A204.1 (cell line): Measurements from ENCODE around the gene APOB.

Experiments used
- FAIRE-seq: peaks from 2 replicates; lab custom pipeline; 2012; peaks lifted over from hg19 to GRCh38; lab: Jason Lieb, UNC

Gene APOB

GRCh38 chr2:20977520-20978180, 66.2 kb downstream of the APOB start:
- no peak for FAIRE-seq

DNA sequence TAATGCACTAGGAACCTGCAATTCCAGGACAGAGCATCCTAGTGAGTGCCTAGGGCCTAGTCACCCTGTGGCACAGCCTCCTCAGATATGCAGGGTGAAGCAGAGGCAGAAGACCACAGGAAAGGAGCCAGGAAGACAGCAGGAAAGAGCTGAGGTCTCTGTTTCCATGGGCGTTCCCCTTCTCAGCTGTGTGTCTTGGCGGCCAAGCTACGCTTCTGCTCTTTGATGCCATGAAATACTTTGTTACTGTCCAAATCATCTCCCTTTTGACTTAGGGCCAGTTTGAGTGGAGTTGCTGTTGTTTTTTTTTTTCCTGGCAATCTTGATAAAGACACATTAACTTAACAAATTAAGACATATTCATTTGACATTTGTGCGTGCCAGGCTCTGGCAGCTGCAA, 67.3 kb downstream of the APOB start:
- no peak for FAIRE-seq

DNA sequence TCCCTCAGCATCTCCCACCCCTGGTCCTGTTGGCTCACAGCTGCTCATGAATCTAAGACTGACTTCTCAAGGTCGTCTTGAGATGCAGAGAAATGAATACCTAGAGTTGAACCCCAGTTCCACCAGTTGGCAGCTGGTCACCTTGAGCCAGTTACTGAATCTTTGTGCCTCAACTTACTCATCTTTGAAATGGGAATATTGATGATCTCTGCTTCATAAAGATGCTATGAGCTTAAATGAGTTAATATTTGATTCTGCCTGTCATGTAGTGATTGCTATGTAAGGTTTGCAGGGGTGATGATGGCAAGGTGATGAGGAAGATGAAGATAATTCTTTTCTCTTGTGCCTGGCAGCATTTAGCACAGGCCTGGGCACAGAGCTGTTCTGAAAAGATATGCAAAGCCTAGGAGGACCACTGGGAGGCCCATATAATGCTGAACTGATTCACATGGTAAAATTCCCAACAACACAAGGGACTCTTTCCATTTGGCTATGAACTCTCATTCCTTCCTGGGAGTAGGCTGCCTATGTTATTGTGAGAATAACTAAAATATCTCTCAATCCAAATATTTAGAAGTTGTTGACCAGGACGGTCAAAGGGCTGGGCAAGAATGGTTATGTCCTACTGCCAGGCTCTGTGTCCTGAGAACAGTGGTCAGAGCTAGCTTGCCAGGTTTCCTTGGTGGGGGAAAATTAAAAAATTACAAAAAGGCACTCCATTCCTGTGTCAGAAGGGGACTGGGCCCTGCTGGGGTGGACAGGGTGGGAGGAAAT, 70.9 kb downstream of the APOB start:
- no peak for FAIRE-seq

DNA sequence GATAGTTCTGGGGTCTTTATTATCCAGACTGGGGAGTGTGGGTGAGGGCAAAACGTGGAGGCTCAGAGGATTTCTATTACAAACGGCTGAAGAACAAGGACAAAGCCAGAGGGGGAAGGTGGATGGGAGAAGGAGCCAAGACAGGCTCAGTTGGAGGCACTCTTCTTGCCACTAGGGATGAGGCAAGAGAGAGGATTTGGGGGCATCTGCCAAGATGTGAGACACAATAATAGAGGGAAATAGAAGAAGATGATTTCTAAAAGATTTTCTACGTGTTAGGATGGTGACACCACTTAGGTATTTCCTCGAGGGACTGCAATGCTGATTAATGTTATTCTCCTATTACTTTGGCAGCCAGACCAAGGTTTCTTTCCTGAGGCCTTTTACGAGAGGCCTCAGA, 71.8 kb downstream of the APOB start:
- no peak for FAIRE-seq

DNA sequence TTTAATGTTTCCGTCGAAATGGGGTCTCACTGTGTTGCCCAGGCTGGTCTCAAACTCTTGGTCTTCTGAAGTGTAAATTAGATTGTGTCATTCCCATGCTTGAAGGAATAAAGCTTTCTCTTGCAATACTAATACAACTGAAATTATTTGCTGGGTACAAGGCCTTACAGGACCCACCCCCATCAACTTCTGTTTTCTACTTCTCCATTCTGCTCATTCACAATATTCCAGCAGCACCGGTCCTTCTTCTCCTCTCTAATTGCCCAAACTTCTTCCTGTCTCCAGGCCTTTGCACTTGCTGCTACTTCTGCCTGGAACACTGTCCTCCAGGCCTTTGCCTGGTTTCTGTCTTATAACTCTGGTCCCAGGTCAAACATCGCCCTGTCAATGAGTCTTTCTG, 73.8 kb downstream of the APOB start:
- FAIRE-seq: no peak

GRCh38 chr2:20966061-20966595, 77.7 kb downstream of the APOB start:
- no peak for FAIRE-seq

- FAIRE-seq: no peak
These were observed 78.7 kb downstream of the APOB start for GRCh38 chr2:20965221-20965620.

GRCh38 chr2:20963867-20964266, 80.0 kb downstream of the APOB start:
- no peak for FAIRE-seq

DNA sequence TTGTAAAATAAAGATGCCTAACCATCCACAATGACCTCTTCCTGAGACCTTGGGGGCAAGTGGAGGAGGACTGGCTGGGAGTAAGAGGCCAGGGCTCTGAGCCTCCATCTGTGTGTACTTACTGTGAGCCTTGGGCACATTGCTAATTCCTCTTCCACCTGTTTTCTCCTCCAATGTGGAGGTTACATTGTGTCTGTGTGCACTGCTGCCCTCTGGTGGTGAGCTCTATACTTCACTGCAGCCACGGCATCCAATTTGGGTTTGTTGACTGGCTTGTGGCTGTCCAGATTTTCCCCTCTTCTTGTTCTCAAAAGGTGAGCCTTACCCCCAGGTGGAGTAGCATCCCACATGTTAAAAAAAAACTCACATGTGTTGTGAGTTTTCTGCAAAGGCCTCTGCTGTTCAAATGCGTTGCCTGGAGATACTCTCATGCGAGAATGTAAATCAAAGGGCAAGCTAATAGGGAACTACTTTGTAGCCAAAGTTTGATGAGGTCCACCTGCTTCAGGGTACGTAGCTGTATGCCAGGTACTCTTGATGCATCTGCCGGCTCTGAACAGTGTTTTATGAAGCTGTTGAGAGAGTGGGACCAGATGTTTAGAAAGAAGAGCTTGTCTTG, 80.8 kb downstream of the APOB start:
- FAIRE-seq: no peak

GRCh38 chr2:20961858-20962257, 82.0 kb downstream of the APOB start:
- no peak for FAIRE-seq

- no peak for FAIRE-seq
These were observed 83.9 kb downstream of the APOB start for GRCh38 chr2:20960003-20960402.

DNA sequence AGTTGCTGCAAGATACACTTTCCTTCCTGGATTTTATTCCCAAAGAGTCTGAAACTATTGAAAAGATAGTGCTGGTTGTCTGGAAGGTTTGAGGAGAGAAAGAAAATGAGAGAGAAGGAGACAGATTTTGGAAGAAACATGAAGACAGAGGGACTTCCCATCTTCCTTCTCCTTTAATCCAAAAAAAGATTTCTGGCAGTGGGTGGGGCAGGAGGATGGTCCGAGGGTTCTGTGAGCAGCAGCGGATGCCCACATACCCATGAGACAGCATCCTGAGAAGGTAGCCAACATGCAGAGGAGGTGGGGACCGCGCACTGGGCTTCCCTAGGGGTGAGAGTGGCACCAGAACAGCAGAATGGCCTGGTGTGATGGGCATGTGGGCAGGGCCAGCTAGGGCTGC, 84.6 kb downstream of the APOB start:
- no peak for FAIRE-seq

DNA sequence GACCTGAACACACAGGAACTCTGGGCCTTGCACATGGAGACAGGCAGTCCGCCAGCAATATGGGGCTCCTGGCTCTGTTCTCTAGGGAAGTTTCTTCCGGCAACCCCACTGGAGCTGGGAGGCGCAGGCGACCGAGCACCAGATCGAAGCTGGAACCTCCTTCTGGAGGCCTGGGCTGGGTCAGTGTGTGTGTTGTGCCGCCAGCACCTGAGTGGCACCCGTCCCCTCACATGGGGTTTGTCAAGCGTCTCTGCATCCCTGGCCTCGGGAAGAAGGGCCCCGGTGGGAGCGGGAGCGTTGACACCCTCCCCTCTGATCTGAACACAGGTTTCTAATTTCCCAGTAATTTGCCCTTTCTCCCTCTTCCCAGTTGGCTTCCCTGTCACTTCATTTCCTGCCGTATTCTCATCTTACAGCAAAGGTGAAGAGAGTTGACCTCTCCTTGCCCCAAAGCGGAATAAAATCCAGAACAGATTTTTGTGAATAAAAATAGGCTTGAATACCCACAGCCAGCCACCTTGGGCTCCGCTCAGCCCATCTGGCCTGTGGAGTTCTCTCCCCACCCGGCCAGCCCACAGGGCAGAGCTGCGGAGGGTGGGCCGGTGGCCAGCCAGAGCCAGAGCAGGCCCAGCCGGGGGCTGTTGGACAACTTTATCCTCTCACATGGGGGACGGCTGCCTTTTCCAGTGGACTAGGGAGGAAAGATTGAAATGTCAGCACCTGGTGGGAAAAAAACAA, 85.9 kb downstream of the APOB start:
- no peak for FAIRE-seq

DNA sequence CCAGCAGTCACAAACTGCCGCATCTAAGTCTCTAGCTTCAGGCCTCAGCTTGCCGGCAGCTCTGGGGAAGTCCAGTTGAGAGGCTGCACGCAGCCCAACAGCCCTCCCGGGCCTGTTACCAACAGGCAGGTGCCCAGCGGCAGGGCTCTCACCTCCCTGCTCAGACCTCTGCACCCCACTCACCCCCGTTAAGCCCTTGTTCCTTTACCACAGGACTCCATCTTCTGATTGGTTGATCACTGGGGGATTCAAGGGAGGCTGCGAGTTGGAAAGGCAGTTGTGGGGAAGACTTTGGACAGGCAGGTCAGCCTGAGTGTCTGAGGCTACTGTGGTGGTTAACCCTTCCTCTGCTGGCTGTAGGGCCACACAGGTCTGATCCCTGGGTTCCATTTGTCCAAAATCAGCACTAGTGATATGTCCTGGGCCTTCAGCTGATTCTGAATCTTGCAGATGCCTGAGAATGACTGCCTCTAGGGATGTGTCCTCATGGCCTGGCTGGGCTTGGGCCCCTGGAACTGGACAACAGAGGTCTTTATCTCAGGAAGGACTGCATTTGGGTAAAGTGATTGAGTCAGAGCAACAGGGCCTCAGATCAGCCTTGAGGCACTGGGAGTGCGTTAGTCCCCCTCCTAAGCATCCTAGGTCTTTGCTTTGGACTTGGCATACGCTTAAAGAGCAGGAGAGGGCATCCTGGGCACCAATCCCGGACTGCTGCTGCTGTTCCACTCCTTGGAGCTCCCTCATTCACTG, 88.4 kb downstream of the APOB start:
- no peak for FAIRE-seq

DNA sequence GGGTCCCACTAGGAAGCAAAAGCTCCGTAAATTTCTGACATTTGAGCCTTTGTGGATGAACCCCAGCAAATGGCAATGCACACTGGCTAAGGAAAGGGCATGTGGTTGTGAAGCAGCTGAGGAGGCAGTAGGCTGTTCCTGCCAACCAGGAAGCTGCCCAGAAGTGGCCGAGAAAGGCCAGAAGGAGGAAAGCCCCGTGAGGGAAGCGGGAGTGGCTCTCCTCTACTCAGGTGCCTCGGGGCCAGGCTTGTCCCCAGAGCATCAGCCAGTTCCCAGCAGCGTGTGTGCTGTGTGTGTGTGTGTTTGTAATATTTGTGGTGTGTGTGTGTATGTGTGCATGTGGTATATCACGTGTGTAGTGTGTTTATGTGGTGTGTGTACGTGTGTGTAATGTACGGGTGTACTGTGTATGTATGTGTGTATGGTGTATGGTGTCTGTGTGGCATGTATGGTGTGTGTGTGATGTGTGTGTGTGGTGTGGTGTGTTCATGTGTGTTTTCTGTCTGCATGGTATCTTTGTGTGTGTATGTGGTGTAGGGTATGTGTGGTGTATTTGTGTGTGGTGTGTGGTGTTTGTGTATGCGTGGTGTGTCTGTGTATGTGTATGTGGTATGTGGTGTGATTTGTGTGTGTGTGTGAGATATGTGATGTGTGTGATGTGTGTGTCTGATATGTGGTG, 90.6 kb downstream of the APOB start:
- FAIRE-seq: no peak
